Stimulated activated CD8-positive, alpha-beta memory T cell treated with anti-CD3 and anti-CD28 coated beads, Interleukin-2, amount 100 ng/mL, for 1 hour (primary cell): ENCODE results near the gene CACNA2D3.
"Not testable (repeated sequence)": the region's sequence is repeated elsewhere in the genome, so short reads cannot be mapped to it uniquely, and the experiment has no call there.

Experiments used
- DNase-seq, 2 donors: peaks; one replicate each; pipeline ENCODE4 v3.0.0-alpha.2; 2020; ENCODE audit warnings: low read depth in 2 of 2

CACNA2D3 gene

DNA sequence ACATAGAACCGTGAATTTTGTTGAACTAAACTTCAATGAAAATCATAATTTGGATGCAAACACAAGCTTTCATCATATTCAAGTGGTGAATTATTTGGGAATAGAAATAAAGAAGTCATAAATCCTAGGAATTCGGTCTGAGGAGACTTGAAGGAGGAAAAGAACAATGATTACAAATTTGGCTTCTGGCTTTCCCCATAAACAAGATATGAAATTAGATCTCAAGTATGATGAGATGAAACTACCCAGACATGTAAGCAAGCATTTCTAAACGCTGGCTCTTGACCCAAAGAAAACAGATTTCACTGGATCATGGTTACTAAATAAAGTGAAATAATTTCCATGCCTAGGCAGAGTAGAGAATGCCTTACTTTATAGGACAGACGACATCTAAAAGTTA is 952.4 kb downstream of the CACNA2D3 start:
- no peak for DNase-seq

DNA sequence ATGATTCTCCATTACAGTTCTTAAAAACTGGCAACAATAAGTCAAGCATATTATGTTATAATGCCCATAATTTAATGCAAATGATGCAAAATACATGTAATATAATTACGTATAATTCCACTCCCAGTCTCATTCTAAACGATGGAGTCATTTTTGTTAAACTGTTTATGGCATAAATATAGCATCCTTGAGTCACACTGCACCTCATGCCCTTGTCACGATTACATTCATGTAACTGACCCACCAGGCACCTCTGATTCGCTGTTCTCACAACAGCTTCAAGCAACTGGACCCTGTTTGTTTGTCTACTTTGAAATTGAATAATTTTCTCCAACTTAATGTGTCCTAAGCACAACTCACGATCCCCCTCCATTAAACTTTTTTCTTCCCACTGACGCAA is 953.5 kb downstream of the CACNA2D3 start:
- DNase-seq: no peak

DNA sequence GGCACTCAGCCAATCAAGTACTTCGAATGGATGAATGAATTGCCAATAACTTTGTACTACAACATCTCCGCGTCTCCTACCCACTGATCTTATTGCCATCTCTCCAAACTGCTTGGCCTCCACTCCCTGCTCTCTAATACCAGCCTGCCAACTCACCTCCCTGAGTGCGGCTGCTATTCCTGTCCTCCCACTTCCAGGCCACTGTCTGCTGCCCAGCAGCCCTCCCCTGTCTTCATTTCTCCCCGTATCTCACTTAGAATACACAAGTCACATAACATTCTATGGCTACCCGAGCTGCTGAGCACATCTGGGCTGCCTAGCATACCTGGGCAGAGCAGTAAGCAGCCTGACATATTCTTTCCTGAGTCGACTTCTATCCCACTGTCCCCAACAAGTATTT is 955.4 kb downstream of the CACNA2D3 start:
- DNase-seq: no peak

DNA sequence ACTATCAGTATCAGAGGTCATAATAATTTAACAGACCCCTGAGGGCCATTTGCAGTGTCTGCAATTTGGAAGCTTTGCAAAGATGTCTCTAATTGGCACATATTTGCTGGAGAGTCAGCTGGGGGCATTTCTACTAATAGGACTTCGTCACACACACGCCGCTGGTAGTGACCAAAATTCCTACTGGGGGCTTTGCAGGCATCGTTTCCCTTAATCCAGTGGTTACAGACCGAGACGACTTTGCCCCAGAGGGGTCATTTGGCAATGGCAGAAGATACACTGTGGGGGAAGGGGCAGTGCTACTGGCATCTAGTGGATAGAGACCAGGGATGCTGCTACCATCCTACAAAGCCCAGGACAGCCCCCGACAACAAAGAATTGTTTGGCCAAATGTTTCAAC is 956.5 kb downstream of the CACNA2D3 start:
- DNase-seq: no peak

DNA sequence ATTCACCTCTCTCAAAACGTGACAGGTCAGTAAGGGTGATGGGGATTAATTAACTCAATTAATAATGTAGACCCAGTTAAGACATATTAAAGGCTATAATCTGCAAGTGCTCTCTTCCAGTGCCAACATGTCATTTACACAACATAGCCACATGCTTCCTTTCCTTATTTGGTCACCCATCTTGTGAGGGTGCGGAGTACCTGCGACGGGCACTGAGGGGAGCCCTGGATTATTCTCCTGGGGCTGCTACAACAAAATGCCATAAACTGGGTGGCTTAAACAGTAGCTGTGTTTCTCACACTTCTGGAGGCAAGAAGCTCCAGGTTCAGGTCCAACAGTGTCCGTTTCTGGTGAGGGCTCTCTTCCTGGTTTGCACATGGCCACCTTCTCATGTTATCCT is 962.9 kb downstream of the CACNA2D3 start:
- no peak for DNase-seq

DNA sequence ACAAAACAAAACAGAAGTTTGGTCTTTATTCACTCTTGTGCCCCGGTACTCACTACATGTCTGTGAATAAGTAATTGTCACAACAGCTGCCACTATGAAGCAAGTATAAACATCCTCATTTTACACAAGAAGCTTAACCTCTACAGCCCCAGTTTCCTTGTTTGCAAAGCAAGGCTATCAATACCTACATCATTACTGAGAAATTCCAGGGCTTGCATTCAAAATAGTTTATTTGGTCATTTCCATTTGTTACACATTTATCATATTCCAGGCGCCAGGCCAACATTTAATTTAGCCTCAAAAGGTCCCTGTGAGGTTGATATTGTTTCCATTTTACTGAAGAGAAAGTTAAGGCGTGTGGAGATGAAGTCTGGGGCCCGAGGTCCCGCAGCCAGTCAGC is 966.9 kb downstream of the CACNA2D3 start:
- DNase-seq: no peak

DNA sequence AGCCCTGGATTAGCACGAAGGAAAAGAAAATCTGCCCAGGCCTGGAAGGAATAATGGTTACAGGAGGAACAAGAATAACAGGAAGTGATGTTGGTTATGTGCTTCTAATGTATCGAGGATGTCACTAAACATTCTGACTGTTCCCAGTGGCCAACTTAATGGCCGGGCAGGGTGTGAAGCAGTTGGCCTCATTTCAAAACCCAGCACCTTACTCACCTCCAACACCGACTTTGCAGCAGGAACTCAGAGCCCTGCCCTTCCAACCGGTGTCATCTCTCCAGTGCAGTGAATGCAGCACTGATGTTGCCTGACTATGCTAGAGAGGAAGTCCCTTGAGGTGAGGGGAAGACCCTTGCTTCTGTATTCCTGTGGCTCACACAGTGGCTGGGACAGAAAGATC is 967.9 kb downstream of the CACNA2D3 start:
- no peak for DNase-seq

DNA sequence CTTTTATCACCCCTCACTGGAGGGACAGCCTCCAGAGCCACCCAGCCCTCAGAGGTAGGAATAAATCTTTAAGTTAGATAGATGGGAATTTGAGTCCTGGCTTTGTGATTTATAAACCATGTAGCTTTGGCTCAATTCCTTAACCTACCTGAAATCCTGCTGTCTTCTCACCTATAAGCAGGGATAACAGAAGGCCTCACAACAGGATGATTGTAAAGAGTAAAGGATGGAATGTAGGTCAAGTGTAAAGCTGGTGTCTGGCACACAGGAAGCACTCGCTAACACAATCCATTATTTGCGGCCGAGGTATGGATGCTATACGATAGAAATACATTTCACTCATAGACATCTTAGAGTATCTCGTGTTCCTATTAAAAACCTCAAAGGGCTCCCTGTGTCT is 968.4 kb downstream of the CACNA2D3 start:
- DNase-seq: no peak

DNA sequence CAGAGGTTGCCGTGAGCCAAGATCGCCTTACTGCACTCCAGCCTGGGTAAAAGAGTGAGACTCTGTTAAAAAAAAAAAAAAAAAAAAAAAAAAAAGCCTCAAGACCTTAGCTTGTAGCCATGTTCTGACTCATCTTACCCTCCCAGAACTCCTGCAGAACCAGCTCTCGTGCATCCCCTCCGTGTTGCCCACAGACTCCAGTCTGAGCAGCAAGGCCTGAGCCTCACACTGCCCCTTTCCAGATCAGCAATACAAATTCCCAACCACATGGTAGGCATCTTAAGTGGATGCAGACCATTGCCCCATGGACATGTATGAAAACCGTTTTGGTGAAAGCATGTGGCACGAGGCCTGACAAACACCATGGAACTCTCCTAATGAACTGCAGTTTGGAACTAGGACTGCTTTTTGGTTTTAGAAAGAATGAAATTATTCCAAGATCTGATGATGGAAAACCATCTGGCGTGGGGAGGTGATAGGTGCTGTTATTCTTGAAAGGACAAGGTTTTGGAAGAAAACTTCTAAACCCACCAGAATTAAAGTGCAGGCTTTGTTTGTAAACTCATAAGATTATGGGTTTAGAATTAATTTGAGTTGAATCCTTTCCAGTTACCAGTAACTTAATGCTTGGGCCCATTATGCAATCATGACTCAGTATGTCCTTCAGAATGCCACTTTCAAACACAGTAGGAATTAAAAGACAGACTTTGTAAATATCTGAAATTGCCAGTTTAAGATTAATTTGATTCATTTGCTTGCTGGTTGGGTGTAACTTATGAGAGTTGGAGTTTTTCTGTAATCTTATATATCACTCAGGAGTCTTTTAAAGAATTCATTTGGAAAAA is 969.3 kb downstream of the CACNA2D3 start:
- DNase-seq: no peak

DNA sequence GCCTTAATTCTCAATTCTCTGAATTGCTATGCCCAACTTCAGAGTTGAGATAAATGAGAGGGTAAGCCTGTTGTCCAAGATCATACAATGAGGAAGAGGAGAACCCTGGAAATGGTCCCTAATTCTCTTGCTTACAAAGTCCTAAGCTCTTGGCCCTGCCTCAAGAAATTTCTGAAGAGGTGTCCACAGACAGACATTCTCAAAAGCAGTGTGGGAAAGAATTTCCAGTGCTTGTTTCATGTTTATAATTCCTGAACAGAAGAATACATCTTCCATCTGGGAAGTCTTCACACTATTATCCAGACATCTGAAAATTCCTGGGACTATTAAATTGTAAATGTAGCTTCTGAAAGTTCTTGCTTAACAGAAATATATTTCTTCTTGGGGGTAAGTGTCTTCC is 972.3 kb downstream of the CACNA2D3 start:
- DNase-seq: no peak

DNA sequence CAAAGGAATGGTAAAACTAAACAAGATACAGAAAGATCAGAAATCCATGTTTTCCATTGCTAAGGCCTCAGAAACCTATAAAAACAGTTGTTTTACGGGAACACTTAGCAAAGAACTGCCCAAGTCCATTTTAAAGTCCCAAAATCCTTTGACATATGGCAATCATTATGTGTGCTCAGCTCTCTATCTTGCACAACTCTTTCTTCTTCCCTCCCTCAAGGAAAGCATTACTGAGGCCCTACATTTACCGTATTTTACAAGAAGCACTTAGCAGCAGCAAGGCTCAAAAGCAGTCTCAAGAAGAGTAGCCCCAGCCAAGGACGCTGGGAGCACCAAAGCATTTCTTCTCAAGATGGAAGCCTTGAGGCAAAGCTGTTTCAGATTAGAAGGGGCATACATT is 975.1 kb downstream of the CACNA2D3 start:
- no peak for DNase-seq

DNA sequence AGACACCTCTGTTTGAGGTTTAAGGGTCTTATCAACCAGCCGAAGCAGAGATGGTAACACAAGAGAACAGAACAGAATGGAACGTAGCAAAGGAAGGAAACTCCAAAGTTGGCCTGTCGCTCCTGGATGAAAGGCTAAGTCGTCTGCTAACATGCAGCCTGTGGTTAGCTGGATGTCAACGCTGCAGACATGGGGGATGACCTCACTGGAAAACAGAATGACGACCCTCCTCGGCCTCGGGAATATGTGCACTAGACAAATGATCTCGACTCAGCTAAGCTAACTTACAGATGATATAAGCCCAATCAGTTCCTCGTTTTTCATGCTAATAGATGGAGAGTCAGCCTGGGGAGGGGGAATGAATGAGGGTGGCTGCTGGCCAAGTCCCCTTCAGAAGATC is 983.3 kb downstream of the CACNA2D3 start:
- DNase-seq: no peak

DNA sequence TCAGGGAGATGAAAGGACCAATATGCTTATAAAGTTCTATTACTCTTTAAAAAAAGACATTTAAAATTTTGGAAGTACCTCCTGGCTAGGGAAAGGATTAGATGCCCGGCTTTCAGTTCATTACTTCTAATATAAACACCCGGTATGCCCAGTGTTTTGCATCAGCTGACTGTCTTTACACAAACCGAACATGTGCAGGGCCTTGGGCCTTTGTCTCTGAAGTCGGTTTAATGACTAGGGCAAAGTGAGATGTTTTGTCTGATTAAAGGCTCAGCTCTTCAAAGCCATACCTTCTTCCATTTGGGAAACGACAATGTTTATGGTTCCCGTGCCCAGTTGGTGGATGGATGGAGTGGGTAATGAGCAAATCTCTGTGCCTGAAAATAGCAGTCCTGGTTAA is 984.8 kb downstream of the CACNA2D3 start:
- no peak for DNase-seq

DNA sequence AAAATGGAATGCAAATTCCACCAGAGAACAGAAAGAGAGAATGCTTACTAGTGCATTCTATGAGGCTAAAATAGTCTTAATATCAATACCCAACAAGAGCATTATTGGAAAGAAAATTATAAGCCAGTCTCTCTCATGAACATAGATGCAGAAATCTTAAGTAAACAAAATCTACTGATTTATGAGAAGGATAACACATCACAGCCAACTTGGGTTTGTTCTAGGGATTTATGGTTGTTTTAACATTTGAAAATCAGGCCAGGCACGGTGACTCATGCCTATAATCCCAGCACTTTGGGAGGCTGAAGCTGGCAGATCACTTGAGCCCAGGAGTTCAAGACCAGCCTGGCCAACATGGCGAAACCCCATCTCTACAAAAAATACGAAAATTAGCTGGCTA is 989.6 kb downstream of the CACNA2D3 start:
- not testable (repeated sequence) for DNase-seq

DNA sequence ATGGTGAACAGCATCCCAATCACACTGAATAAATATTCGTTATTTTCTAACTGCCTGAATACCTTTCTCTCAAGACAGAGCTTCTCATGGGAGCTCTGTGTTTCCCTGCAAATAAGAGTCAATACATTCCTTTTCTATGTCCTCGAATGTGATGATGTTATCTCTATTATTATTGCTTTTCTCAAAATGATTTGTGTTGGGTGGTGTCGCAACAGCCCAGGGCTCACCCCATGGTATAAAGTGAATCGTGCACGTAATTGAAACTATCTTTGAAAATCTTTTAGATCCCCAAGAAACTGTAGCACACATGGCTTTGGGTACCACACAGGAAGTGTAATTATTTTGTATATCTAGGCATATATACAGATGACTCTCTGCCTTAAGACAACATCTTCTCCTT is 996.1 kb downstream of the CACNA2D3 start:
- no peak for DNase-seq

DNA sequence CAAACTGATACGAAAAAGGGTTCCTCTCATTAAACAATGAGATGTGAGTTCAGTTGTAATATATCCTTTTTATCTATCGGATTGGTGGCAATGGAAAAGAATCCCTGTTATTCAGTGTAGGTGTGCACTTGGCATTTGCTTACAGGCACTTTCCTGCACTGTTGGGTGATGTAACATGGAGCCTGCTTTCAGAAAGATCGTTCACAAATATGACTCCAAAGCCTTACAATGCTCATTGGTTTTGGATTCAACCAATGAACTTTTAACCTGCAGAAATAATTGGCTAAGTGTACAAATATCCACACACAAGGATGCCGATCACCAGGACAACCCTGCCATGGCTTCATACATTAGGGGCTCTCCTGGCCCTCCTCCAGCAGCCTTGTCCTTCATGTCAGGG is 996.9 kb downstream of the CACNA2D3 start:
- no peak for DNase-seq

DNA sequence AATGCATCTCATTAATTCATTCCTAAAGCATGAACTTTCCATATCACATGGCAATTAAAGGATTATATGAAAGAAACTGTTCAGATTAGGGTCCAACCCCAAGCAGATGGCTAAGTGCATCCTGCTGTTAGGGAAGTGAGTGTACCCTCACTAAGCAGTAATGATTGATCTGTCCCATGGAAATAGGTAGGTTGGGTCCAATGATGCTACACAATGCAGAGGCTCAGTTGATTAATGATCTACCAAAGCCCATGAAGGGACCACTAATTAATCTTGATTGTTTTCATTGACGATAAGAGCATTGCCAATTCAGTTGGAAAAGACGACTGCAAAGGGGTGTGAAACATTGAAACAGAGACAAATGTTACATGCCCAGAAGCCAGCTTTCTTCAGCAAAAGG is 1000.0 kb downstream of the CACNA2D3 start:
- no peak for DNase-seq
